PFSK-1 (cell line): ENCODE data around the gene IQSEC2.

Experiments used
- FOXP2 ChIP-seq: optimal IDR thresholded peaks from 2 replicates; pipeline ENCODE3; 2011; ENCODE audit warnings: borderline replicate concordance, control low read depth, inconsistent platforms; ENCODE audit not compliant: insufficient read depth; ENCODE audit errors: extremely low read length, extremely low read depth
- POLR2AphosphoS5 ChIP-seq: IDR thresholded peaks from 2 replicates; pipeline ENCODE4 v1.6.1; 2012; ENCODE audit warnings: low read depth, mild to moderate bottlenecking, control low read depth, low read length, moderate library complexity
- REST ChIP-seq, 2 experiments: IDR thresholded peaks; 2 replicates each; pipeline versions ENCODE4 v1.6.1 to v1.8.0; 2011 to 2012; ENCODE audit warnings: low read depth in 2 of 2, low read length in 2 of 2, control low read depth in 1 of 2, inconsistent platforms in 1 of 2, mild to moderate bottlenecking in 1 of 2, moderate library complexity in 1 of 2; ENCODE audit not compliant: insufficient read depth in 1 of 2
- SIN3A ChIP-seq: IDR thresholded peaks from 2 replicates; pipeline ENCODE4 v1.6.1; 2012; ENCODE audit warnings: mild to moderate bottlenecking, low read length, moderate library complexity, borderline replicate concordance; ENCODE audit not compliant: insufficient read depth
- TAF1 ChIP-seq: IDR thresholded peaks from 2 replicates; pipeline ENCODE4 v1.6.1; 2012; ENCODE audit warnings: low read length, control low read depth, borderline replicate concordance; ENCODE audit not compliant: insufficient read depth

GRCh38 chrX:53272808-53273337 is 8.5 kb downstream of the IQSEC2 start:
- no peak for TF ChIP-seq POLR2AphosphoS5
- no peak for TF ChIP-seq TAF1
- TF ChIP-seq REST (IDR thresholded peaks at IDR 0.05; ENCODE audit: insufficient read depth in 1 of 2, low read depth in 2 of 2, low read length in 2 of 2): no peak
- no peak for TF ChIP-seq SIN3A
- no peak for TF ChIP-seq FOXP2
